HG03520 (cell line): ENCODE data around the gene HBA1.
"Not testable (repeated sequence)": the region's sequence is repeated elsewhere in the genome, so short reads cannot be mapped to it uniquely, and the experiment has no call there.

ENCODE experiments used
- ATAC-seq: cut with Tn5 transposase; IDR thresholded peaks from one replicate; pipeline ENCODE4 v1.9.1; 2021; ENCODE audit warnings: mild to moderate bottlenecking, moderate library complexity; ENCODE audit not compliant: unreplicated experiment

Gene HBA1

DNA sequence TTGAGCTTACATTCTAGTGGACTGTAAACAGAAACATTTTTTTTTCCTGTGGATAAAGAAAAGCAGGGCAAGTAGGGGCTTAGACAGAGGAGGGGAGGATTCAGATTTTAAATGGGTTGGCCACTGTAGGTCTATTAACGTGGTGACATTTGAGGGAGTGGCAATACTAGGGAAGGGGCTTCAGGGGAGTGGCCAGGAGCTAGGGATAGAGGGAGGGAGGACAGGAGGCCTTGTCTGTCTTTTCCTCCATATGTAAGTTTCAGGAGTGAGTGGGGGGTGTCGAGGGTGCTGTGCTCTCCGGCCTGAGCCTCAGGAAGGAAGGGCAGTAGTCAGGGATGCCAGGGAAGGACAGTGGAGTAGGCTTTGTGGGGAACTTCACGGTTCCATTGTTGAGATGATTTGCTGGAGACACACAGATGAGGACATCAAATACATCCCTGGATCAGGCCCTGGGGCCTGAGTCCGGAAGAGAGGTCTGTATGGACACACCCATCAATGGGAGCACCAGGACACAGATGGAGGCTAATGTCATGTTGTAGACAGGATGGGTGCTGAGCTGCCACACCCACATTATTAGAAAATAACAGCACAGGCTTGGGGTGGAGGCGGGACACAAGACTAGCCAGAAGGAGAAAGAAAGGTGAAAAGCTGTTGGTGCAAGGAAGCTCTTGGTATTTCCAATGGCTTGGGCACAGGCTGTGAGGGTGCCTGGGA is 17.2 kb upstream of the HBA1 start:
- ATAC-seq, result no peak

DNA sequence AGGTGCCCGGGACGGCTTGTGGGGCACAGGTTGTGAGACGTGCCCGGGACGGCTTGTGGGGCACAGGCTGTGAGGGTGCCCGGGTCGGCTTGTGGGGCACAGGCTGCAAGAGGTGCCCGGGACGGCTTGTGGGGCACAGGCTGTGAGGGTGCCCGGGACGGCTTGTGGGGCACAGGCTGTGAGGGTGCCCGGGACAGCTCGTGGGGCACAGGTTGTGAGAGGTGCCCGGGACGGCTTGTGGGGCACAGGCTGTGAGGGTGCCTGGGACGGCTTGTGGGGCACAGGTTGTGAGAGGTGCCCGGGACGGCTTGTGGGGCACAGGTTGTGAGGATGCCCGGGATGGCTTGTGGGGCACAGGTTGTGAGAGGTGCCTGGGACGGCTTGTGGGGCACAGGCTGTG is 16.2 kb upstream of the HBA1 start:
- not testable (repeated sequence) for ATAC-seq

DNA sequence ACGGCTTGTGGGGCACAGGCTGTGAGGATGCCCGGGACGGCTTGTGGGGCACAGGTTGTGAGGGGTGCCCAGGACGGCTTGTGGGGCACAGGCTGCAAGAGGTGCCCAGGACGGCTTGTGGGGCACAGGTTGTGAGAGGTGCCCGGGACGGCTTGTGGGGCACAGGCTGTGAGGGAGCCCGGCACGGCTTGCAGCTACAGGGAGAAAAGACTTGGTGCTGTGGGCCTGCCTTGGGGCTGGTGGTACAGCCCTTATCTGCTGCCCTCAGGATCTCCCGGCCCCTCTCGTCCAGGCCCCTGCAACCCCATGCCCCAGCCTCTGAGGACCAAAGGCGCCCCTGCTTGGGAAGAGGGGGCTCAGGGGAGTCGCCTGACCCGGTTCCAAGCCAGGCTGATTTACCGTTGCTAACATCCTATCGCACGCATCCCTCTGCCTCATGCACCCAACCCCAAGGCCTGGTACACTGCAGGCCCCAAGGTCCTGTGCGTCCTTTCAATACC is 15.7 kb upstream of the HBA1 start:
- no peak for ATAC-seq

DNA sequence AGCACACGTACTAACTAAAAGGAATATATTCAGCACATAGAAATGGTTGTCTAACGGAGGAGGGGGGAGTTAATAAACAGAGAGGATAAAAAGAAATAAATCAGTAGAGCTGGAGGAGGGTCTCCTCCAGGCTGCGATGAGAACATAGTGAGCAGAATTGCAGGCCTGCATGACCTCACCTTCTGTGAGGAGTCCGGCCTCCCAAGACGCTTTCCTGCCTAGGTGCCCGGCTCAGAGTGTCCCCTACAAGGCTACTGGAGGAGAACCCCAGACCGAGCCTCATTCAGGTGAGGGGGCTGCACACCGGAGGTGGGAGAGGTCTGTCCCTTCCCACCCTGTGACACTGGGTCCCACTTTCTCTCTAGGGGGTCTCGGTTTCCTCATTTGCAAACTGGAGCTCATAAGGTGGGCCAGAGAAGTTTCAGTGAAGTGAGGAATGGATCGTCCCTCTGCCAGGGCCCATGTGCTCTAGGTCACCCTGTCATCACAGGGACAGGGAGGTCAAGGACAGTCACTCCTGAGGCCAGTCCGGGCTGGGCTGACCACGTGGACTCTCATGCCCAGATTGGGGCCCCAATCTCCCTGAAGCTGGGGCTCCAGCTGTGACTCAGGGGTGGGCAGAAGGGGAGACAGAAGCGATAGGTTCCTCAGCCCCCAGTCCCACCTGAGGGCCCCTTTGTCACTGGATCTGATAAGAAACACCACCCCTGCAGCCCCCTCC is 14.0 kb upstream of the HBA1 start:
- ATAC-seq, result no peak

DNA sequence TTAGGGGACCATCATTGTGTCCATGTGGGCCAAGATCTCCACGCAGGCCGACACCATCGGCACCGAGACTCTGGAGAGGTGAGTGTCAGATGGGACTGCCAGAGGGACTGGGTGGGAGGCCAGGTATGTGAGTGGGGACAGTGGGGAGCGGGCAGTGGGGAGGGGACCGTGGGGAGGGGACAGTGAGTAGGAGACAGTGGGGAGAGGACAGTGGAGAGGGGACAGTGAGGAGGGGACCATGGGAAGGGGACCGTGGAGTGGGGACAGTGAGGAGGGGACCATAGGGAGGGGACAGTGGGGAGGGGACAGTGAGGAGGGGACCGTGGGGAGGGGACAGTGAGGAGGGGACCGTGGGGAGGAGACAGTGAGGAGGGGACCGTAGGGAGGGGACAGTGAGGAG is 13.3 kb upstream of the HBA1 start:
- ATAC-seq, result not testable (repeated sequence)

DNA sequence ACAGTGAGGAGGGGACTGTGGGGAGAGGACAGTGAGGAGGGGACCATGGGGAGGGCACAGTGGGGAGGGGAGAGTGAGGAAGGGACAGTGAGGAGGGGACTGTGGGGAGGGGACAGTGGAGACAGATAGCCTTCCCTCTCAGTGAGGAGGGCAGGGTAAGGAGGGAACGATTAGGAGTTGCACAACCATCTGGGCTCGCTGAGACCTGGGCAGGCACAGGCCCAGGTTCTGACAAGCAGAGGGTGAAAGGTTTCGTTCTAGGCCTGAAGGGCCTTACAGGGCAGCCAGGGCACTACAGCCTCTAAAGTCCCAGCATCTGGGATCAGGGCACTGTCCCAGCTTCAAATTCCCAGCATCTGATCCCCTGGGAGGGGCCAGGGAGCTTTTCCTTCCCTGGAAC is 12.8 kb upstream of the HBA1 start:
- ATAC-seq, result not testable (repeated sequence)

DNA sequence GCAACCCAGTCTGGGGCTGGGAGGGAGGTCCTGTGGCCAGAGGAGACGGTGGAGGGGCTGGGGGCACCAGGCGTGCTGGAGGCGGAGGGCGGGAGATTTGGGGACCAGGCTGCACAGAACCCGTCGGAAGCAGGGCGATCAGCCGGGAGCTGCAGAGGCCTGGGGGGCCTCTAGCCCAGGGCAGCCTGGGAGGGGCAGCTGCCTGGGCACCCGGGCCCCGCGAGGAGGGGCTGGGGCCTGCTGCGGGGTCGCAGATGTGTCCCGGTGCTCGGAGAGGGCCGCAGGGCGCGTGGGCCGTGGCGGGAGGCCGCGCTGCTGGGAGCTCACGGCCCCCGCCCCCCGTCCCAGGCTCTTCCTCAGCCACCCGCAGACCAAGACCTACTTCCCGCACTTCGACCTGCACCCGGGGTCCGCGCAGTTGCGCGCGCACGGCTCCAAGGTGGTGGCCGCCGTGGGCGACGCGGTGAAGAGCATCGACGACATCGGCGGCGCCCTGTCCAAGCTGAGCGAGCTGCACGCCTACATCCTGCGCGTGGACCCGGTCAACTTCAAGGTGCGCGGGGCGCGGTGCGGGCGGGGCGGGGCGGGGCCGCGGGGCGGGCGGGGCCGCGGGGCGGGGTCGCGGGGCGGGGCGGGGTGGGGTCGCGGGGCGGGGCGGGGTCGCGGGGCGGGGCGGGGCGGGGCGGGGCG is 12.2 kb upstream of the HBA1 start:
- ATAC-seq, result not testable (repeated sequence)

DNA sequence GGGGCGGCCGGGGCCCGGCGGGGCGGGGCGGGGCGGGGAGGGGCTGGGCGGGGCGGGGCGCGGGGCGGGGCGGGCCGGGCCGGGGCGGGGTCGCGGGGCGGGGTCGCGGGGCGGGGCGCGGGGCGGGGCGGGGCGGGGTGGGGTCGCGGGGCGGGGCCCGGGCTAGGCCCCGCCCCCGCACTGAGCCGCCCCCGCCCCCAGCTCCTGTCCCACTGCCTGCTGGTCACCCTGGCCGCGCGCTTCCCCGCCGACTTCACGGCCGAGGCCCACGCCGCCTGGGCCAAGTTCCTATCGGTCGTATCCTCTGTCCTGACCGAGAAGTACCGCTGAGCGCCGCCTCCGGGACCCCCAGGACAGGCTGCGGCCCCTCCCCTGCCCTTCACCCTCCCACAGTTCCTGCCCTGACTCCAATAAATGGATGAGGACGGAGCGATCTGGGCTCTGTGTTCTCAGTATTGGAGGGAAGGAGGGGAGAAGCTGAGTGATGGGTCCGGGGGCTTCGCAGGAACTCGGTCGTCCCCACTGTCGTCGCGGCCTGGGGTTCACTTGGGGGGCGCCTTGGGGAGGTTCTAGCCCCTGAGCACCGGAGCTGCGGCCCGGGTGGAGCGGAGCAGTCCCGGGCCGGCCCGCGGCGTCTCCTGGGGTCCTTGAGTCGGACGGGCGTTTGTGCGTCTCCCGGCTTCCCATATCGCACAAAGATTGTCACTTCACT is 11.5 kb upstream of the HBA1 start:
- no peak for ATAC-seq

DNA sequence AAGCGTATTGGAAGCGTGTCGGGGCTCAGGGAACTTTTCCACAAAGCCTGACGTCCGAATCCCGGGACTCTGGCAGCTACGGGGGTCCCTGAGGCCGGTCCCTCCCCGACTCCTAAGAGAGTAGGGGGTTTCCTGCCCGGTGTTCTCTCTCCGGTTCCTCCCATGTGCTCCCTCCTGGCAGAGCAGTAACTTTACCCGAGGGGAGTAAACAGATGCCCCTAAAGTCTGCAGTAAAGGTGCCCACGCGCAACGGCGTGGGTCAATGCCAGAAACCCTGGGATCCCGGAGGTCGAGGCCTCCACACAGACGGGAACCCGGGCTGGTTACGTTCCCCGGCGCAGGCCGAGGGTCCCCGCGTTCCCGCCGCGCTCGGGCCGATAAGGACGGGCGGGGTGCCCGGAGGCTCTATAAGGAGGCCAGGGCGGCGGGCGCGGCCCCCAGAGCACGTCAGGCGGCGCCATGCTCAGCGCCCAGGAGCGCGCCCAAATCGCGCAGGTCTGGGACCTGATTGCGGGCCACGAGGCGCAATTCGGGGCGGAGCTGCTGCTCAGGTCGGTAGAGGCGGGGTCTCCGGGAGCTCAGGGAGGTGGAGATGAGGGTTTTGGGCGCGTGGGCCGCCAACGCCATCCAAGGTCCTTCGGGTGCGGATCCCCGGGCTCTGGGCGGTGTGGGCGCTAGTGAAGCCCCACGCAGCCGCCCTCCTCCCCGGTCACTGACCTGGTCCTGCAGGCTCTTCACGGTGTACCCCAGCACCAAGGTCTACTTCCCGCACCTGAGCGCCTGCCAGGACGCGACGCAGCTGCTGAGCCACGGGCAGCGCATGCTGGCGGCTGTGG is 10.7 kb upstream of the HBA1 start, which contains the start of gene HBM:
TSS of gene HBM (plus strand) at position 440 of the 836 bp plus-strand sequence. CDS start at position 460, 20 bp downstream.
- ATAC-seq, result no peak

DNA sequence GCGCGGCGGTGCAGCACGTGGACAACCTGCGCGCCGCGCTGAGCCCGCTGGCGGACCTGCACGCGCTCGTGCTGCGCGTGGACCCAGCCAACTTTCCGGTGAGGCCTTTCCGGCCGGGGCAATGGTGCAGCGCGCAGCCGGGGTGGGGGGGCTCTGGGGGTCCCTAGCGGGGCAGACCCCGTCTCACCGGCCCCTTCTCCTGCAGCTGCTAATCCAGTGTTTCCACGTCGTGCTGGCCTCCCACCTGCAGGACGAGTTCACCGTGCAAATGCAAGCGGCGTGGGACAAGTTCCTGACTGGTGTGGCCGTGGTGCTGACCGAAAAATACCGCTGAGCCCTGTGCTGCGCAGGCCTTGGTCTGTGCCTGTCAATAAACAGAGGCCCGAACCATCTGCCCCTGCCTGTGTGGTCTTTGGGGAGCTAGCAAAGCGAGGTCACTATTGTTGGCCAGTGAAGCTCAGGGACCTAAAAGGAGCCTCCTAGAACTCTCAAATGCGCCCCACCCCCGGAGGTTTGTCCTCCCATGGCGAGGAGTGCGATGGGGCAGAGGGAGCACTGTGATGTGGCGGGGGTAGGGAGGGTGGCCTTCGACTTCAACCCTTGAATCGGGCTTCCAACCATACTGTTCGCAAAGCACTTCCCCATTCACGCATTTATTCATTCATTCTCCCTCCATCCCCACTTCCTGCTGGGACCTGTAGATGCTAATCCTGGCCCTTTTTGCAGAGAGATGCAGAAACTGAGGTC is 9.9 kb upstream of the HBA1 start:
- no peak for ATAC-seq

DNA sequence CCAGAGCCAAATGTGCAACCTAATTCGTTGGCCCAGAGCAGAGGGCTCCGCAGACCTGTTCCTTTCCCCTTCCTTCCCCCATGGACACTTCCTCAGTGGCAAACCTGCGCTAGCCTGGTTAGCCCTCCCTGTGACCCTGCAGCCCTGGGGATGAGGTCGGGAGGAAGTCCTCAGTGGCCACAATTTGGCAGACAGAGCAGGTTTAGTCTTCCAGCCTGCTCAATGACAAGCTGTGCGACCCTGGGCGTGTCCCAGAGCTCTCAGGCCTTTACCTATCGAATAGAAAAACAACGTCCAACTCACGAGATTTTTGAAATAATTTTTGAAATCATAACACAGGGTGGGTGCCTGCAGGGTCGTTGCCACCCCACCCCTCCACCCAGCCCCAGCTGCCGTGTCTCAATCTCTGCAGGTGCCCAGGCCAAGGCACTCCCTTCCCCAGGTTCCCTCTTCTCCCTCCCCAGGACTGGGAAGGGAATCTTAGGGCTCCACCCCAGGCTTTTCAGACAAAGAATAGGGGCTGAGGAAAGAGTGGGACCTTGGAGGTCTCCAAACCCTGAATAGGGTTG is 9.3 kb upstream of the HBA1 start:
- no peak for ATAC-seq

DNA sequence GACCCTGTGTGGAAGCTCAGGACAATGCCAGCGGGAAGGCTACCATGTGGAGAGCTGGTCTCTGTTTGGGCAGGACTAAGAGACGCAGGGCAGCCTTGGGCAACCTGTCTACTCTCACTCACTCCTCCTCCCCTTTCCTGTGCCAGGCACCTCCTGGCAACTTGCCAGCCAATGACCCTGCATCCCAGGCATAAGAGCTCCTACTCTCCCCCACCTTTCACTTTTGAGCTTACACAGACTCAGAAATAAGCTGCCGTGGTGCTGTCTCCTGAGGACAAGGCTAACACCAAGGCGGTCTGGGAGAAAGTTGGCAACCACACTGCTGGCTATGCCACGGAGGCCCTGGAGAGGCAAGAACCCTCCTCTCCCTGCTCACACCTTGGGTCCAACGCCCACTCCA is 8.1 kb upstream of the HBA1 start:
- no peak for ATAC-seq

DNA sequence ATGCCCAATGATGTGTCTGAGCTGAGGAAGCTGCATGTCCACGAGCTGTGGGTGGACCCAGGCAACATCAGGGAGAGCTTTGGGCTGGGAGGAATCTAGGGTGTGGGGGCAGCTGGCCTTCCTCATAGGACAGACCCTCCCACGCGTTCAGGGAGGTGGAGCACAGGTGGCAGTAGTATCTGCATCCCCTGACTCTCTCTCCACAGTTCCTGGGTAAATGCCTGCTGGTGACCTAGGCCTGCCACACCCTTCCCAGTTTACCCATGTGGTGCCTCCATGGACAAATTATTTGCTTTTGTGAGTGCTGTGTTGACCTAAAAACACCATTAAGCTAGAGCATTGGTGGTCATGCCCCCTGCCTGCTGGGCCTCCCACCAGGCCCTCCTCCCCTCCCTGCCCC is 7.5 kb upstream of the HBA1 start:
- no peak for ATAC-seq

DNA sequence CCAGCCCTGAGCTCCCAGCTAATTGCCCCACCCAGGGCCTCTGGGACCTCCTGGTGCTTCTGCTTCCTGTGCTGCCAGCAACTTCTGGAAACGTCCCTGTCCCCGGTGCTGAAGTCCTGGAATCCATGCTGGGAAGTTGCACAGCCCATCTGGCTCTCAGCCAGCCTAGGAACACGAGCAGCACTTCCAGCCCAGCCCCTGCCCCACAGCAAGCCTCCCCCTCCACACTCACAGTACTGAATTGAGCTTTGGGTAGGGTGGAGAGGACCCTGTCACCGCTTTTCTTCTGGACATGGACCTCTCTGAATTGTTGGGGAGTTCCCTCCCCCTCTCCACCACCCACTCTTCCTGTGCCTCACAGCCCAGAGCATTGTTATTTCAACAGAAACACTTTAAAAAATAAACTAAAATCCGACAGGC is 6.4 kb upstream of the HBA1 start:
- ATAC-seq, result not testable (repeated sequence)

DNA sequence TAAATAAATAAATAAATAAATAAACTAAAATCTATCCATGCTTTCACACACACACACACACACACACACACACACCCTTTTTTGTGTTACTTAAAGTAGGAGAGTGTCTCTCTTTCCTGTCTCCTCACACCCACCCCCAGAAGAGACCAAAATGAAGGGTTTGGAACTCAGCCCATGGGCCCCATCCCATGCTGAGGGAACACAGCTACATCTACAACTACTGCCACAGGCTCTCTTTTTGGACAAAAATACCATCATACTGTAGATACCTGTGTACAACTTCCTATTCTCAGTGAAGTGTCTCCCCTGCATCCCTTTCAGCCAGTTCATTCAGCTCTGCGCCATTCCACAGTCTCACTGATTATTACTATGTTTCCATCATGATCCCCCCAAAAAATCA is 5.7 kb upstream of the HBA1 start:
- no peak for ATAC-seq

DNA sequence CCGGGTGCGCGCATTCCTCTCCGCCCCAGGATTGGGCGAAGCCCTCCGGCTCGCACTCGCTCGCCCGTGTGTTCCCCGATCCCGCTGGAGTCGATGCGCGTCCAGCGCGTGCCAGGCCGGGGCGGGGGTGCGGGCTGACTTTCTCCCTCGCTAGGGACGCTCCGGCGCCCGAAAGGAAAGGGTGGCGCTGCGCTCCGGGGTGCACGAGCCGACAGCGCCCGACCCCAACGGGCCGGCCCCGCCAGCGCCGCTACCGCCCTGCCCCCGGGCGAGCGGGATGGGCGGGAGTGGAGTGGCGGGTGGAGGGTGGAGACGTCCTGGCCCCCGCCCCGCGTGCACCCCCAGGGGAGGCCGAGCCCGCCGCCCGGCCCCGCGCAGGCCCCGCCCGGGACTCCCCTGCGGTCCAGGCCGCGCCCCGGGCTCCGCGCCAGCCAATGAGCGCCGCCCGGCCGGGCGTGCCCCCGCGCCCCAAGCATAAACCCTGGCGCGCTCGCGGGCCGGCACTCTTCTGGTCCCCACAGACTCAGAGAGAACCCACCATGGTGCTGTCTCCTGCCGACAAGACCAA is 4.0 kb upstream of the HBA1 start, which contains the start of gene HBA2:
TSS of gene HBA2 (plus strand) at position 503 of the 568 bp plus-strand sequence. CDS start at position 540, 37 bp downstream.
- ATAC-seq, result not testable (repeated sequence)

DNA sequence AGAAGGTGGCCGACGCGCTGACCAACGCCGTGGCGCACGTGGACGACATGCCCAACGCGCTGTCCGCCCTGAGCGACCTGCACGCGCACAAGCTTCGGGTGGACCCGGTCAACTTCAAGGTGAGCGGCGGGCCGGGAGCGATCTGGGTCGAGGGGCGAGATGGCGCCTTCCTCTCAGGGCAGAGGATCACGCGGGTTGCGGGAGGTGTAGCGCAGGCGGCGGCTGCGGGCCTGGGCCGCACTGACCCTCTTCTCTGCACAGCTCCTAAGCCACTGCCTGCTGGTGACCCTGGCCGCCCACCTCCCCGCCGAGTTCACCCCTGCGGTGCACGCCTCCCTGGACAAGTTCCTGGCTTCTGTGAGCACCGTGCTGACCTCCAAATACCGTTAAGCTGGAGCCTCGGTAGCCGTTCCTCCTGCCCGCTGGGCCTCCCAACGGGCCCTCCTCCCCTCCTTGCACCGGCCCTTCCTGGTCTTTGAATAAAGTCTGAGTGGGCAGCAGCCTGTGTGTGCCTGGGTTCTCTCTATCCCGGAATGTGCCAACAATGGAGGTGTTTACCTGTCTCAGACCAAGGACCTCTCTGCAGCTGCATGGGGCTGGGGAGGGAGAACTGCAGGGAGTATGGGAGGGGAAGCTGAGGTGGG is 3.1 kb upstream of the HBA1 start:
- ATAC-seq, result not testable (repeated sequence)
